PC-9 (cell line): Measurements from ENCODE around the gene ZNF630.

Source experiments
- CTCF ChIP-seq: fragments of 200-600 bp; sonication (generic); conservative IDR thresholded peaks from 2 replicates; pipeline ENCODE4 v1.6.1; 2017; ENCODE audit warnings: mixed run types, antibody characterized with exemption, mild to moderate bottlenecking, moderate library complexity
- EZH2 ChIP-seq: fragments of 200-600 bp; sonication (generic); IDR thresholded peaks from 2 replicates; pipeline ENCODE4 v1.8.0; 2017; ENCODE audit warnings: antibody characterized with exemption, low read depth

GRCh38 chrX:48086082-48086481, 14.6 kb upstream of the ZNF630 start:
- TF ChIP-seq EZH2 (no peak), CTCF (no peak)
